Neural progenitor cell (in vitro differentiated cells): ENCODE data around the gene CCDC91. TPM values are rescaled to one million over a fixed set of nuclear protein-coding genes. Genes with fewer than 3 reads are reported as not detected.

ENCODE experiments used
- DNase-seq: peaks from one replicate; pipeline ENCODE4 v3.0.0-alpha.2; 2016; ENCODE audit warnings: low spot score
- H2AFZ ChIP-seq: fragments of 200-600 bp; sonication (generic); replicated peaks from 2 replicates; pipeline ENCODE4 v1.6.1; 2016; ENCODE audit warnings: antibody characterized with exemption
- H3F3A ChIP-seq: fragments of 200-600 bp; sonication (generic); 2 replicates; pipeline ENCODE4 v1.6.1; 2016; ENCODE audit warnings: antibody characterized with exemption, low read depth
- H3K27ac ChIP-seq: fragments of 200-600 bp; sonication (generic); 2 replicates; pipeline ENCODE4 v1.5.1; 2016; ENCODE audit warnings: mild to moderate bottlenecking
- H3K27me3 ChIP-seq: fragments of 200-600 bp; sonication (generic); 2 replicates; pipeline ENCODE4 v1.6.1; 2016; ENCODE audit warnings: mild to moderate bottlenecking, moderate library complexity
- H3K36me3 ChIP-seq: fragments of 200-600 bp; sonication (generic); 2 replicates; pipeline ENCODE4 v1.5.1; 2016
- H3K4me1 ChIP-seq: fragments of 200-600 bp; sonication (generic); 2 replicates; pipeline ENCODE4 v1.6.1; 2016; ENCODE audit warnings: mixed run types
- H3K4me2 ChIP-seq: fragments of 200-600 bp; sonication (generic); 2 replicates; pipeline ENCODE4 v1.6.1; 2016
- H3K4me3 ChIP-seq: fragments of 200-600 bp; sonication (generic); 2 replicates; pipeline ENCODE4 v1.5.1; 2016
- H3K79me2 ChIP-seq: fragments of 200-600 bp; sonication (generic); 2 replicates; pipeline ENCODE4 v1.6.1; 2016; ENCODE audit warnings: low read depth
- H3K9ac ChIP-seq: fragments of 200-600 bp; sonication (generic); 2 replicates; pipeline ENCODE4 v1.6.1; 2016
- H3K9me3 ChIP-seq: fragments of 200-600 bp; sonication (generic); 2 replicates; pipeline ENCODE4 v1.5.1; 2016; ENCODE audit warnings: low read depth
- H4K20me1 ChIP-seq: fragments of 200-600 bp; sonication (generic); 2 replicates; pipeline ENCODE4 v1.6.1; 2016; ENCODE audit warnings: low read depth
- H3K27ac Mint-ChIP-seq: 3 replicates; pipeline ENCODE4 v1.8.0; 2021; ENCODE audit warnings: mixed read lengths
- H3K27me3 Mint-ChIP-seq: 2 replicates; pipeline ENCODE4 v1.8.0; 2022; ENCODE audit warnings: low read depth, mild to moderate bottlenecking, inconsistent platforms, moderate library complexity, mixed read lengths; ENCODE audit not compliant: insufficient read depth
- H3K36me3 Mint-ChIP-seq: 3 replicates; pipeline ENCODE4 v1.8.0; 2021; ENCODE audit warnings: mixed read lengths
- H3K4me1 Mint-ChIP-seq: 3 replicates; pipeline ENCODE4 v1.8.0; 2021; ENCODE audit warnings: mixed read lengths
- H3K4me3 Mint-ChIP-seq: 3 replicates; pipeline ENCODE4 v1.8.0; 2021; ENCODE audit warnings: mild to moderate bottlenecking, moderate library complexity, mixed read lengths
- H3K9me3 Mint-ChIP-seq: 3 replicates; pipeline ENCODE4 v1.8.0; 2020; ENCODE audit warnings: mixed read lengths
- CTCF ChIP-seq: fragments of 200-600 bp; sonication (generic); IDR thresholded peaks from 2 replicates; pipeline ENCODE4 v1.5.1; 2017; ENCODE audit warnings: antibody characterized with exemption, mild to moderate bottlenecking
- EZH2 ChIP-seq: fragments of 200-600 bp; sonication (generic); IDR thresholded peaks from 2 replicates; pipeline ENCODE4 v1.6.1; 2017; ENCODE audit warnings: antibody characterized with exemption, mild to moderate bottlenecking, moderate library complexity
- EZH2phosphoT487 ChIP-seq: fragments of 200-600 bp; sonication (generic); IDR thresholded peaks from 2 replicates; pipeline ENCODE4 v1.6.1; 2017; ENCODE audit warnings: antibody characterized with exemption
- total RNA-seq: library from RNA; depleted of rRNA; stranded (reverse); fragments of >200 nt; gene quantifications from 2 replicates; pipeline ENCODE4 v1.2.3, GENCODE V29; 2015; ENCODE audit warnings: low replicate concordance

CCDC91 gene
- total RNA-seq, 1 donor from 2014 or later = 35.8 TPM

GRCh38 chr12:28424965-28425364 lies 234.7 kb downstream of the CCDC91 start:
- TF ChIP-seq EZH2phosphoT487 = no peak
- TF ChIP-seq CTCF = no peak
- TF ChIP-seq EZH2 = no peak
- Histone ChIP-seq H3K9ac (no peak overlapping the region), H3K36me3 (no peaks in the 10 kb centered on the region), H3K4me2 (no peak overlapping the region), H3K27ac (no peak overlapping the region), H3F3A (no peaks in the 10 kb centered on the region), H3K4me3 (no peak overlapping the region), H3K79me2 (no peaks in the 10 kb centered on the region), H3K27me3 (no peaks in the 10 kb centered on the region), H2AFZ (no peak overlapping the region), H3K9me3 (no peaks in the 10 kb centered on the region), H4K20me1 (no peaks in the 10 kb centered on the region), H3K4me1 (no peaks in the 10 kb centered on the region)
- Mint-ChIP-seq H3K36me3 (no peaks in the 10 kb centered on the region), H3K27me3 (no peaks in the 10 kb centered on the region), H3K9me3 (no peaks in the 10 kb centered on the region), H3K27ac (no peak overlapping the region), H3K4me1 (no peaks in the 10 kb centered on the region), H3K4me3 (no peak overlapping the region)
- peak; percentile 1 for DNase-seq

GRCh38 chr12:28425526-28425925 lies 235.3 kb downstream of the CCDC91 start:
- Mint-ChIP-seq H3K36me3 (no peaks in the 10 kb centered on the region), H3K4me1 (no peaks in the 10 kb centered on the region), H3K27ac (no peak overlapping the region), H3K4me3 (no peak overlapping the region), H3K27me3 (no peaks in the 10 kb centered on the region), H3K9me3 (no peaks in the 10 kb centered on the region)
- Histone ChIP-seq H3K9me3 (no peaks in the 10 kb centered on the region), H3F3A (no peaks in the 10 kb centered on the region), H4K20me1 (no peaks in the 10 kb centered on the region), H3K27me3 (no peaks in the 10 kb centered on the region), H3K27ac (no peak overlapping the region), H3K4me1 (no peaks in the 10 kb centered on the region), H3K4me3 (no peak overlapping the region), H3K4me2 (no peak overlapping the region), H3K9ac (no peak overlapping the region), H2AFZ (no peak overlapping the region), H3K79me2 (no peaks in the 10 kb centered on the region), H3K36me3 (no peaks in the 10 kb centered on the region)
- no peak for DNase-seq
- TF ChIP-seq EZH2 (no peak), CTCF (no peak), EZH2phosphoT487 (no peak)

- H3K4me3 Mint-ChIP-seq = no peak overlapping the region
- no peaks in the 10 kb centered on the region for H3K4me1 Mint-ChIP-seq
- Histone ChIP-seq H3K4me3 (no peak overlapping the region), H2AFZ (no peak overlapping the region), H3K4me1 (no peaks in the 10 kb centered on the region), H3K36me3 (no peaks in the 10 kb centered on the region), H3K4me2 (no peak overlapping the region), H4K20me1 (no peaks in the 10 kb centered on the region), H3K27me3 (no peaks in the 10 kb centered on the region), H3K9me3 (no peaks in the 10 kb centered on the region), H3K79me2 (no peaks in the 10 kb centered on the region), H3K27ac (no peak overlapping the region), H3F3A (no peaks in the 10 kb centered on the region), H3K9ac (no peak overlapping the region)
- H3K36me3 Mint-ChIP-seq = no peaks in the 10 kb centered on the region
- DNase-seq = no peak
- no peaks in the 10 kb centered on the region for H3K9me3 Mint-ChIP-seq
- no peak overlapping the region for H3K27ac Mint-ChIP-seq
- no peaks in the 10 kb centered on the region for H3K27me3 Mint-ChIP-seq
- TF ChIP-seq CTCF = no peak
Measured at GRCh38 chr12:28427046-28427445, 236.8 kb downstream of the CCDC91 start.
